Right lobe of liver (tissue), 6 donors: ENCODE measurements around the gene ZNF530. TPM values are rescaled to one million over a fixed set of nuclear protein-coding genes. Genes with fewer than 3 reads are reported as not detected.

Experiments
- ATAC-seq, 4 donors: fragments of 200-7000 bp; cut with Tn5 transposase; one replicate each; pipeline ENCODE4 v1.9.1; 2020; ENCODE audit warnings: mild to moderate bottlenecking in 4 of 4, moderate library complexity in 4 of 4
- DNase-seq, 3 donors: peaks; one replicate each; pipeline ENCODE4 v3.0.0-alpha.2; 2020
- H3K27ac ChIP-seq, 3 donors: fragments of 200-600 bp; one replicate each; pipeline ENCODE4 v1.8.0; 2022
- H3K27me3 ChIP-seq, 2 donors: fragments of 200-600 bp; one replicate each; pipeline ENCODE4 v1.8.0; 2022
- H3K36me3 ChIP-seq, 4 donors: fragments of 200-600 bp; sonication (generic) in 1 of 4; one replicate each; pipeline versions ENCODE4 v1.5.1 to v1.8.0; 2017 to 2022; ENCODE audit warnings: control low read depth in 1 of 4
- H3K4me1 ChIP-seq, 4 donors: fragments of 200-600 bp; sonication (generic) in 1 of 4; one replicate each; pipeline versions ENCODE4 v1.5.1 to v1.8.0; 2017 to 2022; ENCODE audit warnings: control low read depth in 1 of 4
- H3K4me3 ChIP-seq, 3 donors: fragments of 200-600 bp; one replicate each; pipeline ENCODE4 v1.8.0; 2022
- H3K9me3 ChIP-seq, 4 donors: fragments of 200-600 bp; sonication (generic) in 1 of 4; one replicate each; pipeline versions ENCODE4 v1.5.1 to v1.8.0; 2017 to 2022; ENCODE audit warnings: control low read depth in 1 of 4
- CTCF ChIP-seq, 4 donors: fragments of 200-600 bp in 3 of 4; fragments of 450-650 bp in 1 of 4; IDR thresholded peaks; one replicate each; pipeline versions ENCODE4 v1.5.1 to v1.8.0; 2016 to 2022; ENCODE audit warnings: antibody characterized with exemption in 4 of 4, mild to moderate bottlenecking in 2 of 4
- POLR2A ChIP-seq: fragments of 450-650 bp; IDR thresholded peaks from one replicate; pipeline ENCODE4 v1.6.1; 2017; ENCODE audit warnings: antibody characterized with exemption, mild to moderate bottlenecking
- WGBS: methylation state at CpG from one replicate; pipeline ENCODE4 v1.1.6; 2018; ENCODE audit warnings: low coverage, low lambda C conversion rate; ENCODE audit not compliant: insufficient coverage; ENCODE audit errors: missing lambda C conversion rate; 5-methylcytosine and 5-hydroxymethylcytosine counted together
- intact Hi-C, 2 donors: fragments of 100-400 bp; cut with DNase I; formaldehyde crosslinking; loops; one replicate each; pipeline versions ENCODE4 v1.11.2 to v1.14.1; 2022
- total RNA-seq, 6 experiments: library from RNA; depleted of rRNA in 2 of 6; stranded (reverse); fragments of >200 nt in 2 of 6; fragmentation: NEBNext Ultra II Directional in 3 of 6; extraction: Animal tissue kit (Norgen Biotek cat#: 25700) in 3 of 6; gene quantifications; one replicate each; pipeline versions ENCODE4 v1.1.0 to v1.2.4, GENCODE V29; 2016 to 2023
- donor health status: DM: no; HTN: yes; CAD: no.
- donor health status: DM: no; HTN: no; CAD: no.
- donor health status: DM: no; HTN: no; CAD: no.
- donor health status: DM: no; HTN: yes; CAD: no.
- donor health status: DM: no; HTN: yes; CAD: no.

Gene ZNF530
- total RNA-seq, 6 experiments from 2014 or later = 0.25 to 1.2 (median 0.49) TPM

GRCh38 chr19:57566396-57567265 lies 33.1 kb upstream of the ZNF530 start:
- H3K27ac ChIP-seq = no peak overlapping the region
- peaks cover 0 to 41% (median 5%) of the 10 kb centered on the region in 4 donors for H3K9me3 ChIP-seq
- intact Hi-C loops = no loop called here
- DNase-seq = no peak
- no peak for TF ChIP-seq POLR2A
- no peak for TF ChIP-seq CTCF (IDR thresholded peaks at IDR 0.05)
- no peak for ATAC-seq
- 39% methylated on average over 5 of the region's 7 CpGs for WGBS
- no peak overlapping the region for H3K4me3 ChIP-seq
- H3K27me3 ChIP-seq = no peaks in the 10 kb centered on the region
- no peaks in the 10 kb centered on the region for H3K4me1 ChIP-seq
- H3K36me3 ChIP-seq = no peaks in the 10 kb centered on the region

- Histone ChIP-seq H3K27ac (no peak overlapping the region), H3K27me3 (no peaks in the 10 kb centered on the region), H3K4me3 (no peak overlapping the region), H3K36me3 (peaks cover 0 to 35% (median 11%) of the 10 kb centered on the region in 4 donors), H3K4me1 (no peaks in the 10 kb centered on the region), H3K9me3 (peaks cover 0 to 65% (median 12%) of the 10 kb centered on the region in 4 donors)
- intact Hi-C loops = no loop called here
- no peak for ATAC-seq
- DNase-seq = no peak
- TF ChIP-seq CTCF (IDR thresholded peaks at IDR 0.05) = no peak
- no peak for TF ChIP-seq POLR2A
Observed at GRCh38 chr19:57570707-57571106, 29.0 kb upstream of the ZNF530 start.

- peaks cover 0 to 49% (median 12%) of the 10 kb centered on the region in 4 donors for H3K9me3 ChIP-seq
- intact Hi-C loops = no loop called here
- H3K27me3 ChIP-seq = no peaks in the 10 kb centered on the region
- no peaks in the 10 kb centered on the region for H3K4me1 ChIP-seq
- 100% methylated on average over 2 of the region's 3 CpGs for WGBS
- no peak for ATAC-seq
- H3K36me3 ChIP-seq = peaks cover 0 to 38% (median 11%) of the 10 kb centered on the region in 4 donors
- no peak for DNase-seq
- no peak overlapping the region for H3K4me3 ChIP-seq
- no peak for TF ChIP-seq CTCF (IDR thresholded peaks at IDR 0.05)
- TF ChIP-seq POLR2A = no peak
- no peak overlapping the region for H3K27ac ChIP-seq
Observed at GRCh38 chr19:57572415-57572947, 27.2 kb upstream of the ZNF530 start.

- no peak overlapping the region for H3K4me3 ChIP-seq
- no peak for ATAC-seq
Observed at GRCh38 chr19:57576661-57577060, 23.0 kb upstream of the ZNF530 start.

More at GRCh38 chr19:57576661-57577060, 23.0 kb upstream of the ZNF530 start:
- Histone ChIP-seq H3K27ac (no peak overlapping the region), H3K4me1 (peaks cover 0 to 6% (median 0%) of the 10 kb centered on the region in 4 donors), H3K9me3 (peaks cover 0 to 35% (median 12%) of the 10 kb centered on the region in 4 donors), H3K36me3 (peaks cover 0 to 38% (median 11%) of the 10 kb centered on the region in 4 donors), H3K27me3 (no peaks in the 10 kb centered on the region)
- DNase-seq = no peak
- TF ChIP-seq CTCF (IDR thresholded peaks at IDR 0.05) (no peak), POLR2A (no peak)
- intact Hi-C loops = no loop called here
